ENCODE measurements around the gene CIT.

CIT gene

DNA sequence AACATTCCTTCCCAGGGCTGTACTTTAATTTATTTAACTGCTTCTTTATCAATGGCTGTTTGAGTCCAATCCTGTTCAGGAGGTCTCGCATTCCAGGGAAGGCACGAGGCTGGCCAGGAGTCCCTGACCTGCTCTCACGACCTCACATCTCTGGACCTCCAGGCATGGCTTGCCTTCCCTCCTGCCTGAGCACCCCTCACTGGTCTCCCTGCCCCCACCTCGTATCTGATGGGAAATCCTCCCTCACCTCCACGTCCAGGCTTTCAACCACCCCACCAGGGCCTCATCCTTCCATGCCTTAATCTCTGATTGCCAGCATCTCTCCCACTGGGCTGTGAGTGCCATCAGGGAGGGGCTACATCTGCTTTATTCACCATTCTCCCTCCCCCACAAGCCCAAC, 180.2 kb downstream of the CIT start:
- DNase-seq (ENCODE audit: low read depth in 2 of 2): no peak

DNA sequence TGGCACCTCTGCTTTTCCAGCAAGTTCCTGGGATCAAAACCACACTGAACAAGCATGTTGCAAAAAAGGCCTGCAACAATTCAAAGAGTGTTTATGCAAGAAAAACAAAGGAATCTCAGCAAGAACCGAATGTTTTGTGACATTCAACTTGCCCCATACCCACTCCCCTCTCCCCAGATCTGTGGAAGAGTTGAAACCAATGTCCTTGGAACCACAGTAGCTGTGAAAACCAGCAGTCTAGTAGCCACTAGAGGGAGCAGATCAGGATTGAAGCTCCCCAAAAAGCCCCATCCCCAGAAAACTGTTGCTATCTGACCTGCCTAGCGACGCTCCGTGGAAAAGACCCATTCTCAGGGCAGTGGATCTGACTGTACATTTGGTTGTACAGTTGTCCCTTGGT, 182.1 kb downstream of the CIT start:
- DNase-seq (ENCODE audit: low read depth in 2 of 2): no peak

DNA sequence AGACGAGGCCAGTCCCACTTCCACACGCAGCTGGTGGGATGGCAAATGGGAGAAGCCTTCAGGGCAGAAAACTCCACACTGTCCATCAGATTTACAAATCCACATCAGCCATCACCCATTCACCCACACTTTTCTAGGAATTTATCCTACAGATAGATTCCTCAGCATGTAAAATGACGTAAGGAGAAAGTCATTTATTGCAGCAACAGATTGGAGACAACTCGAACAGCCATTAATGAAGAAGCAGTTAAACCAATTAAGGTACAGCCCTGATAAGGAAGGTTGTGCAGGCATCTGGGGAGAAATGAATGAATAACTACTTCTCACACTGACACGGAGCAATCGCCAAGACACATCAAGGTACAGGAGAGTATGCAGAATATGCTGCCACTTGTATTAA, 183.0 kb downstream of the CIT start:
- DNase-seq (ENCODE audit: low read depth in 2 of 2): no peak

DNA sequence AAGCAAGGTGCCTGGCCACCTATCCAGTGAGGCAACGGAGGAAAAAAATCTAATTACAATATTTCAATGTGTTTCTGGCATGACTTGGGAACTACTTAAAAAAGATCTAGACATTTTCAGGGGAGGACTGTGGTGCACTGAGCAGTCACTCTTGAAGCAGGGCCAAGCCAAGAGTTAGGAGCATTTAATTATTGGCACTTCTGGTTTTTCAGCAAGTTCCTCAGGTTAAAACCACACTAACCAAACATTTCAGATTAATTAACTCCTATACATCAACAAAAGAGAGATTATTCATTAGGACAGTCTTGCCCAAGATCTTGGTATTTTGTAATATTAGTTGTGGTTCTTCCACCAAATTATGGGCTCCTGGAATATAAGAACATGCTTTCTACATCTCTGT, 183.6 kb downstream of the CIT start:
- DNase-seq (ENCODE audit: low read depth in 2 of 2): no peak

DNA sequence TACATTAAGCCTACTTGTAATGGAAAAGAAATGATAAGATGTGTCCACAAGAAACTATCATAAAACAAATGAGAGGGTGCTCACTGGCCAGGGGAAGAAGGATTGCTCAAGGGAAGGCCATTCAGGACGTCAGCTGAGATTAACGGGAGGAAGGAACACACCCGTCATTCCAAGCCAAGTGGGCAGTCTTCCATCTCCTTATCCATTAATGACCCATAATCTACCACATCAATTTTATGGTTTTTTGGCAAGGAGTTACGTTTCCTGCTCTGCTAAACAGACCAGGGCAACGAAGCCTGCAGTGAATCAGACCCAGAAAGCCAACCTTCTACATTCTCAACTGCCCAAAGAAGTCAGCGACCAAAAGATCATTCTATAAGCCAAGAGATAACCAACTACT, 184.1 kb downstream of the CIT start:
- DNase-seq (ENCODE audit: low read depth in 2 of 2): peak; percentile 79 to 82

DNA sequence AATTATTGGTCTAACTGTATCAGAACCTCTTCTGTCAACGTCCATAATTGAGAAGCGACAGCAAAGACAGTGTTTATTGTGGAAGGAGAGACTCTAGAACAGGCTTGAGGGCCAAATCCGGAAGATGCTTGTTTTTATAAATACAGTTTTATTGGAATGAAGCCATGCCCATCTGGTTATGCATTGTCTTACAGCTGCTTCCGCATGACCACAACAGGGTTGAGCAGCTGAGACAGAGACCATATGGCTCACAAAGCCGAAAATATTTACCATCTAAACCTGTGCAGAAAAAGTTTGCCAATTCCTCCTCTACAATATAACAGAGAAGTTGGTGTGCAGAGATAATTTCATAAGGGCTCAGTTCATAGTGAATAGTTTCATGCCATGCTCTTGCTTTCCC, 184.7 kb downstream of the CIT start:
- DNase-seq (ENCODE audit: low read depth in 2 of 2): no peak

DNA sequence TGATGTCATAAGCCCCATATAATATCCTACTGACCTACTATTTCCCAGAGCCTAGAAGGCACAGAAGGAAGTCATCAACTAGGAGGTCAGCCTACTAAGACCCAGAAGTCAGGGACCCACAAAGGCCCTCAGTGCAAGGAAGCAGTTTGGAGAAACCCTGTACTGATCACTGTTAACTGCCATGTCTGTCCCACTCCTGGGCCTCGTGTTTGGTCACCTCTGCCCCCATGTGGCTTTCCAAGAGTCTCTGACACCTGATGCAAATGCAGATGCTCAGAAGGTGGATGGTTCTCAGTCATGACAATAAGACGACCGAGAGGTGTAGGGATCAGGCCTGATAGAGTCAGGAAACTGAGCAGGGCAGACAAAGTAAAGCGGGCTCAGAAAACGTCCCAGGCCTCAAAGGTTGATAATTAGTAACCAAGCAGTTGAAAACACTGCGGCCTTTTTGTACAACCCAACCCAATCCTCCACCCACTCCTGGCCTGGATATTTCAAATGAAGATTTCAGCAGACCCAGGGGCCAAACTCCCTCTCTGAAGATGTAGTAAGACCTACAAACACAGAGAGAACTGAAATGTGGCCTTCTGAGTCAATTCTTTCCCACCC, 185.8 kb downstream of the CIT start:
- DNase-seq (ENCODE audit: low read depth in 2 of 2): no peak

DNA sequence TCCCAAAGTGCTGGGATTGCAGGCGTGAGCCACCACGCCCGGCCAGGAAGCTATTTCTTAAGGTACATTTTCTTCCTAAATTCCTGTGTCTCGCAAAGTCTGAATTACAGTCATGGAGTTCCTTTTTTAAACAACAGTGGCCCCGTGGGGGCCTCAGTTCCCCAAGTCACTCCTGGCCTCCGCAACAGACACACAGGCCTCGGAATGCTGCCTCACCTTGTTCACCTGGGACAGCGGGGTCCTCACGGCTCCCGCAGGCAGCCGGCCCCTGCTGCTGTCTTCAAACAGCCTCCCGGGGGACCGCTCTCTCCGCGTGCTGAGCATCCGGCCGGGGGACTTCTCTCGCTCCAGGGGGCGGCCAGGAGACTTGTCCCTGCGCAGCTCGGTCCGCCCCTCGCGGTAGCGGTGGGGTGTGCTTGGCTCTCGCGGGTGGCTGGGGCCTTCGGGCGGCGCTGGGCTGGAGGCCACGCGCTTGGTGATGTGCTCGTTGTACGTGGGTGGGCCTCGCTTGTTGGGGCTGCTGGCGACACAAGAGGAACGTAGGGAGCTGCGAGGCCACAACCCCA, 187.1 kb downstream of the CIT start:
- no peak for DNase-seq (ENCODE audit: low read depth in 2 of 2)

DNA sequence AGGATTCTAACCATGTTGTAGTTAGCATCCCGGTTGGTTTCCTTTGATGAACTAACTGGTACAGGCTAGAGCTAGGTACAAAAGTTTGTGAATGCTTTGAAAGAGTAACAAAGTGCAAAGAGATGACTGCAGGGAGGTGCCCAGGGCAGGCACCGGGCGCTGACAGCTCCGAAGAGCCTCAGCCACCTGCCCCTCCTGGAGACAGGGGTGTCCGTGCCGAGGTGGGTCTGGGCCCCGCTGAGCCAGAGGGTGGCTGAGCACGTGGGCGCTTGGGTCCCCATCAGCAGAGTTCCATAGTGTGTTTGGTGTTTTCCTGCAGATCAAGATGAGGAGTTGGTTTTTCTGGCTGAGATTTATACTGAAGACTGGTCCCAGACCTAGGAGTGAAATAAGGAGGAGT, 189.2 kb downstream of the CIT start:
- DNase-seq (ENCODE audit: low read depth in 2 of 2): no peak

DNA sequence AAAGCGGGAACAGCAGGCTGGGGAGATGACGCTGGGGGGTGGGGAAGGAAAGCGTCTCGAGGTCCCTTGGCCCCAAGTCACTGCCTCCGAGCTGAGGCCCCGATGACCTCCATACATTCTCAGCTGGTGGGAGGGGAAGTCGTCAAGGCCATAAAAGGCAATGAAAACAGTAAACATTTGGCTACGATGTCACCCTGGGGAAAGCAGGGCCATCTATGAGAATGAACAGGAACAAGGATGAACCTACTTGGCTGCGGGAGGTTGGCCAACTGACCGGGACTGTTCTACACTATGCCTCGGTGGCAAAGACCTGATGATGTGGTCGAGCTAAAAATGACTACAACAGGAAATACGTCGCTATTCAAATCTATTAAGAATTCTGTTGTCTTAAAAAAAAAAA, 189.7 kb downstream of the CIT start:
- no peak for DNase-seq (ENCODE audit: low read depth in 2 of 2)

DNA sequence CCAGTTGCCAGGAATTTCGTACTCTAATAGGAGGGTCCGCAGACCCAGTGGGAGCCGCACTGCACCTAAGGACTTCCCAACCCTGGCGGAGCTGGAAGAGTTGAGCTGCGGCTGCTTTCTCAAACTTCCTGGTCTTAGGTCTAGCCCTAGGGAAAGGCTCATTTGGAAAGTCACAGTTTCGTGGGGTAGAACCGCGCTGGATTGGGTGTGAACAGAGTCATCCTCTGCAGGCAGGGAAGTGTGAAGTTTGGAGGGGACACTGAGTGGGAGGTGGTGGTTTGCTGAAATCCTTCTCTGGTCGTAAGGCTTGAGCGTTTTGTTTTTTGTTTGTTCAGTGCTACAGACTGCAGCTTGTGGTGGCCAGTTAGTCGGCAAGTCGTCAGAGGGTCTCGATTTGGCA, 190.3 kb downstream of the CIT start:
- DNase-seq (ENCODE audit: low read depth in 2 of 2): no peak

DNA sequence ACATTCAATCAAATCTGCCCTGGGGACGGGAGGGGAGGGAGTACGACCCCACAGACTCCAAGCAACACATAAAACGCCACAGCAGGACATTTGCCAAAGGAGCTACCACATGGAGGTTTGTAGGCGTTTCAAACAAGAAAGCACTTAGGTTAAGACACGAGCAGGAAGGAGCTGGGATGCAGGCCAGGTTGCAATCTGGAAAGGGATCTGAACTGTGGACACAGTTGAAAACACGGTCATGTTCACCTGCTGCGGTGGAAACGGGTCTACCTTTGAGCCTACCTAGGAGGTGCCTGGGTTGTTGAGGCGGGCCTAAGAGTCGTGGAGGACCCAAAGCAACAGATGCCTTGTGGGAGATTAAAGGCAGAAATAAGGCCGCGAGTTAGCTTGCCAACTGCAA, 190.8 kb downstream of the CIT start:
- DNase-seq (ENCODE audit: low read depth in 2 of 2): no peak

DNA sequence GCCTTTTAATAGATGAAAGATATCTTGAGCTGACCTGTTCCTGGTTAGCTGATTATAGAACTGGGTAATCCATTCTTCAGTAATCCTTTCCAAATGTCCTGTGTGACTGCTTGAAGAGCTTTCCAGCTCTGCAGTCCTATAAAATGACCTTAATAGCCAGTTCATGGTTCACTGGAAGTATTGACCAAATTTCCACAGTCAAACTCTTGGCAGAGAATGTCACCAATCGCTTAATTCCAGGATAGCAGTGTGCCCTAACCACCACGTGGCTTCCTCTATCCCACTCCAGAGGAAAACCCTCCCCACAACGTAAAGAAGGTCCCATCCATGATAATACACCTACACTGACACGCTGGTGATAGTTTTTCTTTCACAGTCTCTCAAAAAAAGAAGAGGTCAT, 191.7 kb downstream of the CIT start:
- DNase-seq (ENCODE audit: low read depth in 2 of 2): no peak

DNA sequence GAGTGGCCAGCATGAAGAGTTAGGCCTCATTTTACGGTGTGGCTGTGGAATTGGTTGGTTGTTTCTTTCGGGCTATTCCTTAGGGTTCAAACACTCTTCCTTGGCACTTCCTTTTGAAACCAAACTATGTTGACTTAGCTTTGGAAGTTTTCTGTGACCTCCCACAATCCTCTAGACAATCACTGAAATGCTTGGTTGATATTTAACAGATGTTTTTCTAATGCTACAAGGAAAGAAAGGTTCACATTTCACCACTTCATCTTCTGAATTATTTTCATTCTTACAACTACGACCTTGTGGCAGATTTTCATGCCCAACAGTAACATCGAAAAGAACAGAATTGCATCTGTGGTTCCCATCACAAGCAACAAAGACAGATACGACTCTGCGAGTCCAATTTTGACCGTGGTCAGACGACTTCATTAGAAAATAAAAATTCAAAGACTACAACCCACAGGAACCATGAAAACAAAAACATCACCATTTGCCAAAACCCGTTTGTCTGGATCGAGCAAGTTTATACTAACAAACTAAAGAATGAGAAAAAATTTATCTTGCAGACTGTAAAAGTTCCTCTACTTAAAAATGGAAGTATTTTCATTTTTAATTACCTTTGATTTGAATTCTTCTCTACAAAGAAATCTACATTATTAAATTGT, 192.3 kb downstream of the CIT start:
- DNase-seq (ENCODE audit: low read depth in 2 of 2): no peak

DNA sequence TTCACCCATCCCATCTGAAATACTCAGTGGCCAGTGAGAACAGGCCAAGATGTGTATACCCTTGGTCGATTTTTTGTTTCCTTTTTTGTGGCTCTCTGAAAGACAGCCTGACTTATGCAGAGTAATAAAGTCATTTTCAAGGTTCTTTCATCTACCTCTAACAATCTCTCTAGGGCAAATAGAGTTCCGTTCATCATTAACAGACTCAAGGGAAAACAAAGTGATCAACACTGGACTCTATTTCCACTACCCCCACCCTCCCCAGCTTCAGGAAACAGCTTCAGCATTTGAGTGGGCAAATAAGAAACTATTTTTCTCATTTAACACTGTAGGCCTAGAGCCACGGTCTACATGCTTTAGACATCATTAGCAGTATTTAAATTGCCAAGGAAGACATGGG, 193.3 kb downstream of the CIT start:
- no peak for DNase-seq (ENCODE audit: low read depth in 2 of 2)

DNA sequence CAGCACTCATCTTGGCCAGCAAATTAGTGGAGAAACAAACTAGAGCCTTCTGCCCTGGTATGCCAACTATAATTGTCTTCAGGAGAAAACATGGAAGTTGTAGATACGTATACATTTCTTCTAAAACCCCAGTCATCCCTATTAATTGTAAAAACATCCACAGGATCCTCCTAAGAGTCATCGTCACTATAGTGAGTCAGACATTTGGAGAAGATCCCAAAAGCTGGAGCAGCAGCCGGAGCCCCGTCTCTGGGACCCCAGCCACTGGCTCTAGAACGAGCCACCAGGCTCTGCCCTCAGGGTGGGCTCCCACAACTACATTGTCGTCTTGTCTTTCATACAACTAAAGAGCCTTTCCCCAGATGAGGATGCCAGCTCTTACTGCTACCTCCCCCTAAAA, 193.7 kb downstream of the CIT start:
- DNase-seq (ENCODE audit: low read depth in 2 of 2): no peak

DNA sequence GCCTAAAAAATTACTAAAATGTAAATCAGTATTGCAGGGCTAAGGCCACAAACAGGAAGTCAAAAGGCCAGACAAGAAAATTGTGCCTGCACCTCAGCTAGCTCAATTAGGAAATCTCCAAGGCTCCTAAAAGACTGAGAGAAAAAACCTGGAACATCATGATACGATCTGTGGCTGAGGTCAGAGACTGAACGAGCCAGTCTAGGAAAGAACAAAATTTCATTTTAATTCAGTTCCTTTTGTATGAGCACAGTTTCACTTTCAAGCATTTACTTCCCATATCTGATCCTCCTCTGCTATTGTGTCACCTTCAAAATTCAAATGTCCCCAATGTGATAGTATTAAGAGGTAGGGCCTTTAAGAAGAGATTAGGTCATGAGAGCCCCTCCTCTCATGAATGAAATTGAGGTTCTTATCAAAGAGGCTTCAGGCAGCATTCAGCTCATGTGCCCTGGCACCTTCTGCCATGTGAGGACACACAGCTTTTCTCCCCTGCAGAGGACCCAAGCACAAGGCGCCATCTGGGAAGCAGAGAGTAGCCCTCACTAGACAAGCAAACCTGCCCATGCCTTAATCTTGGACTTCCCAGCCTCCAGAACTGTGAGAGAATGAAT, 194.4 kb downstream of the CIT start:
- DNase-seq (ENCODE audit: low read depth in 2 of 2): no peak

DNA sequence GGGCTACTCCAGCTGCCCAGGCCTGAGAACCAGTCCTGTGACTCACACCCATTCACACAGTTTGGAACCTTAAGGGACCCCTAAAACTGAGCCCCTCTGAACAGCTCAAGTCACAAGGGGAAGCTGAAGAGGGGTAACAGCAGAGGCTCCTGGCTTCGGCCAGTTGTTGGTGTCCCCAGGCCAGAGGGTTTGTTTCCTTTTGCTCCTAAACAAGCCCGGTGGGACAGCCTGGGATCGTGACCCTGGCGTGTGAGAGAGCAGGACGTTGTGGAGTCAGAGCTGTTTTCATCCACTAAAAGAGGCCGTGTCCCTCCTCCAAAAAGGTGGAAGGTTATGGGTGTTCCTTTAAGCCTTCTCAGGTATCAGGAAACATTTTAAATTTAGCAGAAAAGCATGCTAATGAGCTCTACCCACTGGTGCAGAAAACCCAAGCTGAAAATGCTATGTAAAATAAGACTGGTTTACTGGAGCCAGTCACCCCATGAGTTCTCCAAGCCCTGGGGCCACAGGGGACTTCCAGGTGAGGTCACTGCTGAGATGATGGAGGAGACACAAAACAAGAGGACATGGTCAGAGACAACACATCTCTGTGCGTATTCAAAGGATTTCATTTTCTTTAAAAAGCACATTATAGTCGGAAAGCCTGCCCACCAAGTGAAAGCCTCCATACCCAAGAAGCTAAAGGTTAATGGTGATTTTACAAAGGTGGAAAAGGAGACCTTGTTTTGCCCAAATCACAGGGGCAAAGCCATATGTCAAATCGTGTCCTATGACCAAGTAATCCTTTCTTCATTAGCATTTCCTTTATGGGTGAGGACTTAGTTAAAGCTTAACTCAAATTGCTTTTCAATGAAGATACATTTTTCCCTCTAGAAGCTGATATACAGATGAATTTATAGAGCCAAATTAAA, 195.1 kb downstream of the CIT start:
- DNase-seq (ENCODE audit: low read depth in 2 of 2): no peak

DNA sequence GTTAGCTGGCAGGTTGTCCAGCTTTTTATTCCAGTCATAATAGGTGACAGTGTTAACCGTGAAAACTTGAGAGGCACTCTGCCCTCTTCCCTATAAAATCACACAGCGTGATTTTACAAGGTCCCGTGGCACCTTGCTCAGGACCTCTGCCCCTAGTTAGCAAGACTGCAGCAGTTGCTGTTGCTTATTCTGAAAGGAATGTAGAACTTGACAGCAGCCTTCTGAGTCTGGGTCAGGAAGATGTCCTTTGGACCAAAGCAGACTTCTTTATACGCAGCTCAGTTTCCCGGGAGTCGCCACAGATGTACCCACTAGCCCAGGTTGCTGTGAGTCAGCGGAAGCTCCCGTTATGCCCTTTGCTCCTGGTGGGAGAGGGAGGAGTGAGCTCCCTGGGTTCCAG, 196.0 kb downstream of the CIT start:
- DNase-seq (ENCODE audit: low read depth in 2 of 2): no peak

DNA sequence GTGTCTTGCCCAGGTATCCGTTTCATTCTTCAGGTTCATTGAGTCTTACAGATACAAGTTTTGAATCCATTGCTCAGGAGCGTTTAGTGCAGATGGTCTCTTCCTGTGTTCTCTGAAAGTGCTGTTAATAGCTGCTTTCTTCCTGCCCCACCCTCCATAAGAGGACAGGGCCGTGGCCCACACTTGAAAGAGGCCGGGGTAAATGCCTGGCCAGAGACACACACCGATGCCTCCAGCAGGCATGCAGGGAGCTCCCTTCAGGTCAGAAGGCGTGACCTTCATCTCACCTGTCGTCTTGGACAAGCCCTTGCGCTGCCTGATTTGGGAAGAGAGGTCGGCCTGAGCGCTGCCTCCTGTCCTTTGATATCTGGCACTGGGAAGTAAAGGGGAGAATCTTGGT, 197.6 kb downstream of the CIT start:
- DNase-seq (ENCODE audit: low read depth in 2 of 2): no peak

DNA sequence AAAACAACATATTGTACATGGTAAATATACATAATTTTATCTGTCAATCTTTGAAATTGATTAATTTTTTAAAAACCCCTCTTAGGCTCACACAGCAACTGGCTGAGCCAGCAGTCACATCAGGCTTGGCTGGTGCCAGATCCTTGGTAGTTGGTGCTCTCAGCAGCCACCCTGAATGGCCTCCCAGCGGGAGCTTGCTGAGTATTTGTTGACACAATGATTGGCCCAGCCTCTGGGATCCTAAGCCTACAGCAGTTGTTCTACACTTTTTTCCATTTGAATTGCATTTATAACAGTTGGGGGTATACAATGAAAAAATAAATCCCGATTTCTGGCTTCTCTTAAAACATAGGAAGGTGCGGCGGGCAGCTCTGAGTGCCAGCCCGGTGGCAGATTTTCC, 198.0 kb downstream of the CIT start:
- no peak for DNase-seq (ENCODE audit: low read depth in 2 of 2)

DNA sequence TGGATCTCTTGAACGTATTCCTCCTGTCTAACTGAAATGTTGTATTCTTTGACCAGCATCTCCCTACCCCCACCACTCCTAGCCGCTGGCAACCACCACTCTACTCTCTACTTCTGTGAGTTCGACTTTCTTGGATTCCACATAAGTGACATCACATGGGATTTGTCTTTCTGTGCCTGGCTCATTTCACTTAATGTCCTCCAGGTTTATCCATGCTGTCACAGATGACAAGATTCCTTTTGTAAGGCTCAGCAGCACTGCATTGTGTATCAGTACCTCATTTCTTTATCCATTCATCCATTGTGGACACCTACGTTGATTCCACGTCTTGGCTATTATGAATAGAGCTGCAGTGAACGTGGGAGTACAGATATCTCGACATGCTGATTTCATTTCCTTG, 198.7 kb downstream of the CIT start:
- DNase-seq (ENCODE audit: low read depth in 2 of 2): no peak
